Measurements from ENCODE around the gene CNGB1. TPM values are rescaled to one million over a fixed set of nuclear protein-coding genes. Genes with fewer than 3 reads are reported as not detected.

CNGB1 gene
- total and polyA plus RNA-seq, 8 donors: 0.03 to 0.23 (median 0.14) TPM; not detected in 1

GRCh38 chr16:57901480-57902069, 69.4 kb downstream of the CNGB1 start:
- Histone ChIP-seq H3K27ac (no peak overlapping the region), H3K27me3 (peaks cover 0 to 24% of the 10 kb centered on the region in 2 donors), H3K4me3 (no peak overlapping the region), H3K9me3 (no peaks in the 10 kb centered on the region), H3K36me3 (no peaks in the 10 kb centered on the region), H3K4me1 (peaks cover 0 to 23% of the 10 kb centered on the region in 2 donors)
- DNase-seq: no peak
- ATAC-seq: no peak
- no peak for TF ChIP-seq CTCF (IDR thresholded peaks at IDR 0.05)
- intact Hi-C loops (cut with DNase I): loop anchor here in 1 of 2 donors (10.0 kb wide), 1 partner anchor 103 kb away; the partner anchor contains the start of genes USB1 and ZNF319

- peaks cover 0 to 24% of the 10 kb centered on the region in 2 donors for H3K27me3 ChIP-seq
- DNase-seq (no peak), ATAC-seq (no peak)
- intact Hi-C loops (cut with DNase I): loop anchor here in 1 of 2 donors (10.0 kb wide), 1 partner anchor 104 kb away; the partner anchor contains the start of genes USB1 and ZNF319
- no peak overlapping the region for H3K4me3 ChIP-seq
- no peaks in the 10 kb centered on the region for H3K36me3 ChIP-seq
- no peak for TF ChIP-seq CTCF (IDR thresholded peaks at IDR 0.05)
- peaks cover 0 to 25% of the 10 kb centered on the region in 2 donors for H3K4me1 ChIP-seq
- no peak overlapping the region for H3K27ac ChIP-seq
- no peaks in the 10 kb centered on the region for H3K9me3 ChIP-seq
Observed at GRCh38 chr16:57900796-57901479, 70.0 kb downstream of the CNGB1 start.

- intact Hi-C loops (cut with DNase I): loop anchor here (5.0 to 10.0 kb wide), 2 partner anchors 102 to 105 kb away; partner anchors contain the start of genes USB1 (in 2 of the 2) and ZNF319 (in 2 of the 2)
- no peaks in the 10 kb centered on the region for H3K9me3 ChIP-seq
- no peak overlapping the region for H3K27ac ChIP-seq
- H3K4me3 ChIP-seq: no peak overlapping the region
- peaks cover 0 to 24% of the 10 kb centered on the region in 2 donors for H3K27me3 ChIP-seq
- H3K36me3 ChIP-seq: no peaks in the 10 kb centered on the region
- peak; percentile 81 for ATAC-seq
- peak; percentile 55 to 89 (median 74) for DNase-seq
- peak; percentile 80 to 90 for TF ChIP-seq CTCF (IDR thresholded peaks at IDR 0.05)
- H3K4me1 ChIP-seq: peaks cover 0 to 34% of the 10 kb centered on the region in 2 donors
Observed at GRCh38 chr16:57899771-57900661, 70.9 kb downstream of the CNGB1 start.

GRCh38 chr16:57898961-57899360, 72.0 kb downstream of the CNGB1 start:
- Histone ChIP-seq H3K4me1 (peaks cover 6 to 45% of the 10 kb centered on the region in 2 donors), H3K36me3 (no peaks in the 10 kb centered on the region), H3K9me3 (no peaks in the 10 kb centered on the region), H3K27me3 (peaks cover 0 to 18% of the 10 kb centered on the region in 2 donors), H3K27ac (no peak overlapping the region), H3K4me3 (no peak overlapping the region)
- ATAC-seq: no peak
- DNase-seq: no peak
- TF ChIP-seq CTCF (IDR thresholded peaks at IDR 0.05): no peak
- intact Hi-C loops (cut with DNase I): loop anchor here in 1 of 2 donors (5.0 kb wide), 1 partner anchor 103 kb away; the partner anchor contains the start of genes USB1 and ZNF319

Measured in left lung (tissue), 10 donors.